Measurements from ENCODE around the gene GOLGA8N. TPM values are rescaled to one million over a fixed set of nuclear protein-coding genes. Genes with fewer than 3 reads are reported as not detected.

GOLGA8N gene
- total and polyA plus RNA-seq, 2 of the 8 experiments (the other 6 are each of a cell fraction or from before 2014, with no cell fraction given): 0.54 to 0.99 TPM

Small RNA genes within 50 kb of the gene (small RNA-seq; reads per million reads assigned to genes)
- not detected for gene RN7SL286P (ENCODE audit: insufficient read depth)

Other genes starting within 250 kb of the GOLGA8N start
- 0.48 and 1.3 TPM in 2 replicates for gene GOLGA8K, start 190.2 kb upstream of the GOLGA8N start, total RNA-seq (2021; fragmentation: NEBNext Ultra II Directional; extraction: Animal tissue kit (Norgen Biotek cat#: 25700))
- gene GOLGA8K, start 190.2 kb upstream of the GOLGA8N start, polyA plus RNA-seq (2011; rRNA removed): 0.47 and 0.74 TPM in 2 replicates
- not detected in 2 replicates for gene GOLGA8O, start 137.8 kb upstream of the GOLGA8N start, total RNA-seq (2021; fragmentation: NEBNext Ultra II Directional; extraction: Animal tissue kit (Norgen Biotek cat#: 25700))
- gene GOLGA8O, start 137.8 kb upstream of the GOLGA8N start, polyA plus RNA-seq (2011; rRNA removed): not detected in 2 replicates
- 112 TPM in 2 replicates for gene ARHGAP11A, start 22.0 kb downstream of the GOLGA8N start, total RNA-seq (2021; fragmentation: NEBNext Ultra II Directional; extraction: Animal tissue kit (Norgen Biotek cat#: 25700))
- gene ARHGAP11A, start 22.0 kb downstream of the GOLGA8N start, polyA plus RNA-seq (2011; rRNA removed): 6.9 and 8.1 TPM in 2 replicates
- gene SCG5, start 48.3 kb downstream of the GOLGA8N start, total RNA-seq (2021; fragmentation: NEBNext Ultra II Directional; extraction: Animal tissue kit (Norgen Biotek cat#: 25700)): 16.9 and 19.9 TPM in 2 replicates
- gene SCG5, start 48.3 kb downstream of the GOLGA8N start, polyA plus RNA-seq (2011; rRNA removed): 11.4 and 18.7 TPM in 2 replicates
- gene GREM1, start 124.5 kb downstream of the GOLGA8N start, total RNA-seq (2021; fragmentation: NEBNext Ultra II Directional; extraction: Animal tissue kit (Norgen Biotek cat#: 25700)): 0.57 and 1.1 TPM in 2 replicates
- gene GREM1, start 124.5 kb downstream of the GOLGA8N start, polyA plus RNA-seq (2011; rRNA removed): 0.12 and 0.33 TPM in 2 replicates

Measured in H1 (cell line).